ENCODE results near the gene WDR33.

GRCh38 chr2:127695491-127696472 lies 115.2 kb downstream of the WDR33 start:
- TF ChIP-seq RAD21 (IDR thresholded peaks at IDR 0.05; ENCODE audit: low read depth) (peak; percentile 71), EP300 (IDR thresholded peaks at IDR 0.05; ENCODE audit: borderline replicate concordance) (no peak), CEBPB (IDR thresholded peaks at IDR 0.05) (no peak), TEAD4 (IDR thresholded peaks at IDR 0.05) (no peak), YY1 (IDR thresholded peaks at IDR 0.05; ENCODE audit: low read depth) (no peak), CREB1 (IDR thresholded peaks at IDR 0.05; ENCODE audit: low read depth) (no peak), MAX (IDR thresholded peaks at IDR 0.05) (peak; percentile 92), TAF1 (IDR thresholded peaks at IDR 0.05; ENCODE audit: low read depth) (no peak), EGR1 (IDR thresholded peaks at IDR 0.05) (no peak), NFIC (IDR thresholded peaks at IDR 0.05) (no peak), ZBTB7A (IDR thresholded peaks at IDR 0.05; ENCODE audit: low read depth) (0 out of 2 replicates have a peak, but pooled peaks have one; percentile 33), FOXM1 (IDR thresholded peaks at IDR 0.05; ENCODE audit: borderline replicate concordance, low read depth) (no peak)
- TF ChIP-seq, protein P1, sequence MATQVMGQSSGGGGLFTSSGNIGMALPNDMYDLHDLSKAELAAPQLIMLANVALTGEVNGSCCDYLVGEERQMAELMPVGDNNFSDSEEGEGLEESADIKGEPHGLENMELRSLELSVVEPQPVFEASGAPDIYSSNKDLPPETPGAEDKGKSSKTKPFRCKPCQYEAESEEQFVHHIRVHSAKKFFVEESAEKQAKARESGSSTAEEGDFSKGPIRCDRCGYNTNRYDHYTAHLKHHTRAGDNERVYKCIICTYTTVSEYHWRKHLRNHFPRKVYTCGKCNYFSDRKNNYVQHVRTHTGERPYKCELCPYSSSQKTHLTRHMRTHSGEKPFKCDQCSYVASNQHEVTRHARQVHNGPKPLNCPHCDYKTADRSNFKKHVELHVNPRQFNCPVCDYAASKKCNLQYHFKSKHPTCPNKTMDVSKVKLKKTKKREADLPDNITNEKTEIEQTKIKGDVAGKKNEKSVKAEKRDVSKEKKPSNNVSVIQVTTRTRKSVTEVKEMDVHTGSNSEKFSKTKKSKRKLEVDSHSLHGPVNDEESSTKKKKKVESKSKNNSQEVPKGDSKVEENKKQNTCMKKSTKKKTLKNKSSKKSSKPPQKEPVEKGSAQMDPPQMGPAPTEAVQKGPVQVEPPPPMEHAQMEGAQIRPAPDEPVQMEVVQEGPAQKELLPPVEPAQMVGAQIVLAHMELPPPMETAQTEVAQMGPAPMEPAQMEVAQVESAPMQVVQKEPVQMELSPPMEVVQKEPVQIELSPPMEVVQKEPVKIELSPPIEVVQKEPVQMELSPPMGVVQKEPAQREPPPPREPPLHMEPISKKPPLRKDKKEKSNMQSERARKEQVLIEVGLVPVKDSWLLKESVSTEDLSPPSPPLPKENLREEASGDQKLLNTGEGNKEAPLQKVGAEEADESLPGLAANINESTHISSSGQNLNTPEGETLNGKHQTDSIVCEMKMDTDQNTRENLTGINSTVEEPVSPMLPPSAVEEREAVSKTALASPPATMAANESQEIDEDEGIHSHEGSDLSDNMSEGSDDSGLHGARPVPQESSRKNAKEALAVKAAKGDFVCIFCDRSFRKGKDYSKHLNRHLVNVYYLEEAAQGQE (IDR thresholded peaks at IDR 0.05; ENCODE audit: low read depth) = no peak
- TF ChIP-seq, protein P2, sequence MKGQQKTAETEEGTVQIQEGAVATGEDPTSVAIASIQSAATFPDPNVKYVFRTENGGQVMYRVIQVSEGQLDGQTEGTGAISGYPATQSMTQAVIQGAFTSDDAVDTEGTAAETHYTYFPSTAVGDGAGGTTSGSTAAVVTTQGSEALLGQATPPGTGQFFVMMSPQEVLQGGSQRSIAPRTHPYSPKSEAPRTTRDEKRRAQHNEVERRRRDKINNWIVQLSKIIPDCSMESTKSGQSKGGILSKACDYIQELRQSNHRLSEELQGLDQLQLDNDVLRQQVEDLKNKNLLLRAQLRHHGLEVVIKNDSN (IDR thresholded peaks at IDR 0.05) = no peak

Data from Ishikawa (cell line).